HG03175 (cell line): ENCODE measurements around the gene MT1H.
A peak's percentile ranks its signal among the peaks of the same experiment; 100 is the strongest.
"Not testable (repeated sequence)": the region's sequence is repeated elsewhere in the genome, so short reads cannot be mapped to it uniquely, and the experiment has no call there.

Source experiments
- ATAC-seq: cut with Tn5 transposase; IDR thresholded peaks from one replicate; pipeline ENCODE4 v1.9.1; 2021; ENCODE audit warnings: mild to moderate bottlenecking, moderate library complexity; ENCODE audit not compliant: unreplicated experiment

Gene MT1H

GRCh38 chr16:56664506-56664905, 5.1 kb upstream of the MT1H start:
- ATAC-seq: no peak

- not testable (repeated sequence) for ATAC-seq
These were observed 4.0 kb upstream of the MT1H start for GRCh38 chr16:56665286-56666261.

- no peak for ATAC-seq
These were observed 1.7 kb upstream of the MT1H start, which contains the start of gene MT1G for GRCh38 chr16:56667581-56668571. TSS of gene MT1G (minus strand) at chr16:56668065. CDS start at chr16:56667993, 72 bp downstream.

GRCh38 chr16:56669840-56670619, 416 bp downstream of the MT1H start:
- no peak for ATAC-seq

GRCh38 chr16:56670620-56670934, 963 bp downstream of the MT1H start:
- ATAC-seq: no peak

- ATAC-seq: not testable (repeated sequence)
These were observed 2.1 kb downstream of the MT1H start for GRCh38 chr16:56671691-56672090.

- ATAC-seq: not testable (repeated sequence)
These were observed 2.6 kb downstream of the MT1H start for GRCh38 chr16:56672171-56672570.

GRCh38 chr16:56672761-56673536, 3.3 kb downstream of the MT1H start:
- no peak for ATAC-seq

- no peak for ATAC-seq
These were observed 4.3 kb downstream of the MT1H start for GRCh38 chr16:56673921-56674320.

- not testable (repeated sequence) for ATAC-seq
These were observed 5.0 kb downstream of the MT1H start for GRCh38 chr16:56674570-56674969.

GRCh38 chr16:56675685-56676210, 6.1 kb downstream of the MT1H start:
- no peak for ATAC-seq

- no peak for ATAC-seq
These were observed 7.9 kb downstream of the MT1H start for GRCh38 chr16:56677474-56677873.

GRCh38 chr16:56679078-56679730, 9.6 kb downstream of the MT1H start:
- no peak for ATAC-seq

GRCh38 chr16:56679818-56680217, 10.2 kb downstream of the MT1H start:
- no peak for ATAC-seq

- ATAC-seq: peak; percentile 99
These were observed 12.5 kb downstream of the MT1H start, which contains the start of gene MT1X for GRCh38 chr16:56681939-56682702. TSS of gene MT1X (plus strand) at chr16:56682470. CDS start at chr16:56682541, 71 bp downstream.

GRCh38 chr16:56682703-56683397, 13.2 kb downstream of the MT1H start:
- no peak for ATAC-seq

- no peak for ATAC-seq
These were observed 14.0 kb downstream of the MT1H start for GRCh38 chr16:56683424-56684172.
